GM23338 (cell line): Measurements from ENCODE around the gene PRMT1. TPM values are rescaled to one million over a fixed set of nuclear protein-coding genes. Genes with fewer than 3 reads are reported as not detected.

Source experiments
- CREB1 ChIP-seq: fragments of 250-450 bp; sonication (Bioruptor Pico); IDR thresholded peaks from 2 replicates; pipeline ENCODE4 v1.5.0; 2020; ENCODE audit warnings: low read depth, mild to moderate bottlenecking, moderate library complexity
- CTCF ChIP-seq, 2 experiments: fragments of 200-600 bp in 1 of 2; sonication (generic) in 1 of 2; conservative IDR thresholded peaks; 2 replicates each; pipeline versions ENCODE4 v1.5.1 to v1.6.1; 2016 to 2017; ENCODE audit warnings: antibody characterized with exemption in 2 of 2, low read depth in 2 of 2, mild to moderate bottlenecking in 2 of 2, moderate library complexity in 1 of 2
- ETS1 ChIP-seq: IDR thresholded peaks from 2 replicates; pipeline ENCODE4 v1.6.1; 2016; ENCODE audit warnings: antibody characterized with exemption
- EZH2 ChIP-seq: fragments of 200-600 bp; sonication (generic); IDR thresholded peaks from one replicate; pipeline ENCODE4 v1.8.0; 2017; ENCODE audit warnings: antibody characterized with exemption, mild to moderate bottlenecking, low read depth; ENCODE audit not compliant: unreplicated experiment
- EZH2phosphoT487 ChIP-seq: fragments of 200-600 bp; sonication (generic); IDR thresholded peaks from one replicate; pipeline ENCODE4 v1.8.1; 2018; ENCODE audit warnings: antibody characterized with exemption; ENCODE audit not compliant: unreplicated experiment
- JUNB ChIP-seq: IDR thresholded peaks from one replicate; pipeline ENCODE4 v1.6.1; 2016; ENCODE audit warnings: antibody characterized with exemption; ENCODE audit not compliant: unreplicated experiment
- NANOG ChIP-seq: IDR thresholded peaks from 2 replicates; pipeline ENCODE4 v1.6.1; 2016; ENCODE audit warnings: antibody characterized with exemption, borderline replicate concordance
- STAT1 ChIP-seq: IDR thresholded peaks from one replicate; pipeline ENCODE4 v1.6.1; 2016; ENCODE audit warnings: antibody characterized with exemption; ENCODE audit not compliant: unreplicated experiment
- ZNF114 ChIP-seq: fragments of 250-450 bp; sonication (Bioruptor Pico); IDR thresholded peaks from 2 replicates; pipeline ENCODE4 v1.5.0; 2020; ENCODE audit warnings: mild to moderate bottlenecking, moderate library complexity
- ZNF331 ChIP-seq: fragments of 250-450 bp; sonication (Bioruptor Pico); IDR thresholded peaks from 2 replicates; pipeline ENCODE4 v1.5.0; 2020; ENCODE audit warnings: low read depth, mild to moderate bottlenecking, moderate library complexity
- polyA plus RNA-seq: library from polyadenylated mRNA; unstranded; fragments of >200 nt; fragmentation: Nextera tagmentation; extraction: Ambion mirVana; gene quantifications from 2 replicates; pipeline ENCODE4 v1.2.1, GENCODE V29; 2016
- total RNA-seq: library from RNA; depleted of rRNA; stranded (reverse); fragments of >200 nt; shearing (Covaris generic); gene quantifications from 2 replicates; pipeline ENCODE4 v1.2.3, GENCODE V29; 2014
- TF ChIP-seq, protein P1 (sequence below): fragments of 250-450 bp; sonication (Bioruptor Pico); IDR thresholded peaks from 2 replicates; pipeline ENCODE4 v1.5.0; 2020; ENCODE audit warnings: mild to moderate bottlenecking, moderate library complexity

PRMT1 gene
- total and polyA plus RNA-seq, 2 experiments from 2014 or later: 590 to 700 TPM

DNA sequence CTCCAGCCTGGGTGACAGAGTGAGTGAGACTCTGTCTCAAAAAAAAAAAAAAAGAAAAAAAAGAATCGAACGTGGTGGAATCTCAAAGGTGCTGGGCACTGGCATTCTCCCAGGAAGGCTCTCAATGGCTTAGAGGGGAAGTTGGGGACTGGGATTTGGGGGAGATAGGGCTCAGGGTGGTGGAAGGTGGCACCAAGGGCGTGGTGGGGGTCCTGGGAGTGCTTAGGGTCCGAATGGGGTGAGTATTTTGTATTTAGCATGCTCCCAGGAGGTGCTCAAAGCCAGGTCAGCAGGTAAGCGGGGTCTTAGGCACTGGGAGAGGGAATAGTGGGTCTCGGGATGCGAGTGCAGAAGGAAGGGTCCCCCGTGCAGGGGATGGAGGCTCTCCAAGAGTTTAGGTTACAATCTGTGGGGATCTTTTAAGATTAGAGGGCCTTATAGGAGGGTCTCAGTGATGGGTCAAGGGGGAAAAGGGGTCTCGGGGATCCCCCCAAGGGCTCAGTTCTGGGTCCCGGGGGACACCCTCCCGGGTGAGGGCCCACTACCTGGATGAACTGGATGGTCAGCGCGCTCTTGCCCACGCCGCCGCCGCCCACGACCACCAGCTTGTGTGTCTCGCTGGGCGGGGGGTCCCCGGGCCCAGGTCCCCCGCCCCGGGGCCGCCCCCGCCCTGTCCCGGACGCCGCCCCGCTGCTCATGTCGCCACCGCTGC lies 37.5 kb upstream of the PRMT1 start (continued):
- TF ChIP-seq, protein P1, sequence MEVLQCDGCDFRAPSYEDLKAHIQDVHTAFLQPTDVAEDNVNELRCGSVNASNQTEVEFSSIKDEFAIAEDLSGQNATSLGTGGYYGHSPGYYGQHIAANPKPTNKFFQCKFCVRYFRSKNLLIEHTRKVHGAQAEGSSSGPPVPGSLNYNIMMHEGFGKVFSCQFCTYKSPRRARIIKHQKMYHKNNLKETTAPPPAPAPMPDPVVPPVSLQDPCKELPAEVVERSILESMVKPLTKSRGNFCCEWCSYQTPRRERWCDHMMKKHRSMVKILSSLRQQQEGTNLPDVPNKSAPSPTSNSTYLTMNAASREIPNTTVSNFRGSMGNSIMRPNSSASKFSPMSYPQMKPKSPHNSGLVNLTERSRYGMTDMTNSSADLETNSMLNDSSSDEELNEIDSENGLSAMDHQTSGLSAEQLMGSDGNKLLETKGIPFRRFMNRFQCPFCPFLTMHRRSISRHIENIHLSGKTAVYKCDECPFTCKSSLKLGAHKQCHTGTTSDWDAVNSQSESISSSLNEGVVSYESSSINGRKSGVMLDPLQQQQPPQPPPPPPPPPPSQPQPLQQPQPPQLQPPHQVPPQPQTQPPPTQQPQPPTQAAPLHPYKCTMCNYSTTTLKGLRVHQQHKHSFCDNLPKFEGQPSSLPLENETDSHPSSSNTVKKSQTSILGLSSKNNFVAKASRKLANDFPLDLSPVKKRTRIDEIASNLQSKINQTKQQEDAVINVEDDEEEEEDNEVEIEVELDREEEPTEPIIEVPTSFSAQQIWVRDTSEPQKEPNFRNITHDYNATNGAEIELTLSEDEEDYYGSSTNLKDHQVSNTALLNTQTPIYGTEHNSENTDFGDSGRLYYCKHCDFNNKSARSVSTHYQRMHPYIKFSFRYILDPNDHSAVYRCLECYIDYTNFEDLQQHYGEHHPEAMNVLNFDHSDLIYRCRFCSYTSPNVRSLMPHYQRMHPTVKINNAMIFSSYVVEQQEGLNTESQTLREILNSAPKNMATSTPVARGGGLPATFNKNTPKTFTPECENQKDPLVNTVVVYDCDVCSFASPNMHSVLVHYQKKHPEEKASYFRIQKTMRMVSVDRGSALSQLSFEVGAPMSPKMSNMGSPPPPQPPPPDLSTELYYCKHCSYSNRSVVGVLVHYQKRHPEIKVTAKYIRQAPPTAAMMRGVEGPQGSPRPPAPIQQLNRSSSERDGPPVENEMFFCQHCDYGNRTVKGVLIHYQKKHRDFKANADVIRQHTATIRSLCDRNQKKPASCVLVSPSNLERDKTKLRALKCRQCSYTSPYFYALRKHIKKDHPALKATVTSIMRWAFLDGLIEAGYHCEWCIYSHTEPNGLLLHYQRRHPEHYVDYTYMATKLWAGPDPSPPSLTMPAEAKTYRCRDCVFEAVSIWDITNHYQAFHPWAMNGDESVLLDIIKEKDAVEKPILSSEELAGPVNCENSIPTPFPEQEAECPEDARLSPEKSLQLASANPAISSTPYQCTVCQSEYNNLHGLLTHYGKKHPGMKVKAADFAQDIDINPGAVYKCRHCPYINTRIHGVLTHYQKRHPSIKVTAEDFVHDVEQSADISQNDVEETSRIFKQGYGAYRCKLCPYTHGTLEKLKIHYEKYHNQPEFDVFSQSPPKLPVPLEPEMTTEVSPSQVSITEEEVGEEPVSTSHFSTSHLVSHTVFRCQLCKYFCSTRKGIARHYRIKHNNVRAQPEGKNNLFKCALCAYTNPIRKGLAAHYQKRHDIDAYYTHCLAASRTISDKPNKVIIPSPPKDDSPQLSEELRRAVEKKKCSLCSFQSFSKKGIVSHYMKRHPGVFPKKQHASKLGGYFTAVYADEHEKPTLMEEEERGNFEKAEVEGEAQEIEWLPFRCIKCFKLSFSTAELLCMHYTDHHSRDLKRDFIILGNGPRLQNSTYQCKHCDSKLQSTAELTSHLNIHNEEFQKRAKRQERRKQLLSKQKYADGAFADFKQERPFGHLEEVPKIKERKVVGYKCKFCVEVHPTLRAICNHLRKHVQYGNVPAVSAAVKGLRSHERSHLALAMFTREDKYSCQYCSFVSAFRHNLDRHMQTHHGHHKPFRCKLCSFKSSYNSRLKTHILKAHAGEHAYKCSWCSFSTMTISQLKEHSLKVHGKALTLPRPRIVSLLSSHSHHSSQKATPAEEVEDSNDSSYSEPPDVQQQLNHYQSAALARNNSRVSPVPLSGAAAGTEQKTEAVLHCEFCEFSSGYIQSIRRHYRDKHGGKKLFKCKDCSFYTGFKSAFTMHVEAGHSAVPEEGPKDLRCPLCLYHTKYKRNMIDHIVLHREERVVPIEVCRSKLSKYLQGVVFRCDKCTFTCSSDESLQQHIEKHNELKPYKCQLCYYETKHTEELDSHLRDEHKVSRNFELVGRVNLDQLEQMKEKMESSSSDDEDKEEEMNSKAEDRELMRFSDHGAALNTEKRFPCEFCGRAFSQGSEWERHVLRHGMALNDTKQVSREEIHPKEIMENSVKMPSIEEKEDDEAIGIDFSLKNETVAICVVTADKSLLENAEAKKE (CRISPR knock-in tag): no peak
- TF ChIP-seq ZNF114 (CRISPR knock-in tag) (no peak), CREB1 (CRISPR knock-in tag) (no peak), NANOG (no peak), ETS1 (no peak), ZNF331 (no peak), CTCF (conservative IDR thresholded peaks at IDR 0.05; ENCODE audit: low read depth in 2 of 2) (no peak), STAT1 (no peak), EZH2phosphoT487 (no peak), EZH2 (no peak), JUNB (no peak)
